Inferior parietal cortex (tissue), 1 donor: ENCODE measurements around the gene ARHGAP4.

Source experiments
- DNase-seq: peaks from one replicate; pipeline ENCODE4 v3.0.0-alpha.2; 2016; ENCODE audit errors: extremely low spot score

The ARHGAP4 gene

DNA sequence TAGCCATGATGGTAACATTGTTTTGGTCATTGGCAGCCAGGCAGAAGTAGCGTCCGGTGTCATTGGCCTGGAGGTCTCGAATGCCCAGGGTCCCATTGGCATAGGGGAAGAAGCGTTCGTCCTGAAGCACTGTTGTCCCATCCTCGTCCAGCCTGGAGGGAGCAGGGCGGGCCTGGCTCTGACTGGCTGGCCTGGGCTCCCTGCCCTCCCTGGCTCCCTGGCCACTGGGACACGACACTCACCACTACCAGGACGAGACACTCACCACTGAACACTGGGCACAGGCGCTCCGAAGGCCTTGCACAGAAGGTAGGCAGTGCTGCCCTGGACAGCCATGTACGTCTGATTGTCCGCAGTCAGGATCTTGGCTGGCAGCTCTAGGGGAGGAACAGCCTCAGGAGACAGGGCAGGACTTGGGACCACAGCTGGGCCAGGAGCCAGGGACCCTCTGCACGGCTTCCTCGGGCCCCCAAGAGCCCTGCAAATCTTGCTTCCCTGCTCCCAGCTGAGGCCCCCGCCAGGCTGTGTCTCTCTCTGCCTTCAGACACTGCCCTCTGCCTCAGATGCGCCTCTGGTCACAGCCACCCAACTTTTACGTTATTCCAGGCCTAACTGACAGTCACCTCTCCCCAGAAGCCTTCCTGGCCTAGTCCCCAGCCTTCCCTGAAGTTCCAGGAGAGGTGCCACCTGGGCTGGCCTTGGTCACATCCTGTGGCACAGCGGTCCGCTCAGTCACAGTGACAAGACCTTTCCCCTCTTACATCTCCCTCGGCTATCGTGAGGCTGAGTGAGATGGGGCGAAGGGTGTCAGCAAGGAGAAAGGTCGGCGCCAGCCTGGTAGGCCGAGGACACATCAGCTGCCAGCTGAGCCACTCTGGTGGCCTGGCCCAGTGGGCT, 57.2 kb downstream of the ARHGAP4 start:
- no peak for DNase-seq

DNA sequence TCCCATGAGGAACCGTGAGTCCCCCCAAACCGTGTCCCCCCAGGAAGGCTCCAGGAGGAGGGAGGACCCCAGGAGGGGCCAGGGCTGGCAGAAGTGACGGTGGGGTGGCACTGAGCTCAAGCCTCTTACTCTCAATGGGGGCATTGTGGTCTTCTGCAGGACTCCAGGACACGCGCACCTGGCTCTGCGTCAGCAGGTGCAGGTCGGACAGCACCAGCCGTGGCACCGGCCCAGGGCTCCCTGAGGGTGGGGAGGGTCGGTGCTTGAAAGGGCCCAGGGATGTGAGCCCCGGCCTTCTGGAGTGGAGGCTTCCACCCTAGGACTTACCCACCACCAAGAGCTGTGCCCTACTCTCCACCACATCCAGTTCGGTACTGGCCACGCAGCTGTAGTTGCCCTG, 58.4 kb downstream of the ARHGAP4 start:
- no peak for DNase-seq

DNA sequence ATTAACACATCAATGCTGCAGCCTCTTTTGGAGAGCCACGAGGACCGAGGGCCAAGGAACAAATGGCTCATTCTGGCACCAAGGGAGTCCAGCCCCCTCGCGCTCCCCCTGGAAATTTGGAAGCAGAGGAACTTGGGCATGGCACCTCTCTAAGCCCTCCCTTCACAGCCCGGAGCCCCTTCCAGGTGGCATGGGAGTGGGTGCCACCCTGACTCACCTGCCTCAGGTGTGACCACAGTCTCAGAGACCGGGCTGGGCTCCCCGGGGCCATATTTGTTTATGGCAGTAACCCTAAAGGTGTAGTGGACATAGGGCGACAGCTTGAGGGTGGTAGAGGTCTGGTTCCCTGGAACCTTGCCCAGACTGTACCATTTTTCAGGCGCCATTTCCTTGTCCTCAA, 58.9 kb downstream of the ARHGAP4 start:
- DNase-seq: no peak

DNA sequence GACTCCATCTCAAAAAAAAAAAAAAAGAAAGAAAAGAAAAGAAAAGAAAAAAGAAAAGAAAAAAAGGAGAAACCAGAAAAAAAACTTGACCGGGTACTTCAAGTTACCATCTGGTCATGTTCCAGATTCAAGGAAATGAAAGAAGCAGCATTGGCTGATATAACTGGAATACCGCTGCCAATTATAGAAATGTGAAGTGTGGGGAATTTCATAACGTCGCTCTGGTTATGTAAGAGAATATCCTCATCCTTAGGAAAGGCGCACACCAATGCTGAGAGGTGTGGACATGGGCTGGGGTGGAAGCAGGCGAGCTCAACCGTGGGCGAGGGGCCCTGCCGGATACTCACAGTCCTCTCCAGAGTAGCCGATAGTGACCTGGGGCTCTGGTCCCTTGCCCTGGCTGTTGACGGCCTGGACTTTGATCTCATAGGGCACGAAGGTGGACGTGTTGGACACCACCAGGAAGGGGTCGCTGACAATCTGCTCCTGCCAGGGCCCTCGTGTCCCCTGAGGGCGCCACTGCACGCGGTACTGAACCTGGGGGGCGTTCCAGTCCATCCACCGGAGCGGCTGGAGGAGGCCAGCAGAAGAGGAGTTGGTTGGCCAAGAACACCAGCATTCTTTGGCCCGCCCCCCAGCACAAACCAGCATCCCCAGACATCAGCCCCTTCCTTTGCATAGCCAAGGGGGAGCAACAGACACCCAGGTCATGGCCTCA, 59.6 kb downstream of the ARHGAP4 start:
- peak; percentile 37 for DNase-seq

DNA sequence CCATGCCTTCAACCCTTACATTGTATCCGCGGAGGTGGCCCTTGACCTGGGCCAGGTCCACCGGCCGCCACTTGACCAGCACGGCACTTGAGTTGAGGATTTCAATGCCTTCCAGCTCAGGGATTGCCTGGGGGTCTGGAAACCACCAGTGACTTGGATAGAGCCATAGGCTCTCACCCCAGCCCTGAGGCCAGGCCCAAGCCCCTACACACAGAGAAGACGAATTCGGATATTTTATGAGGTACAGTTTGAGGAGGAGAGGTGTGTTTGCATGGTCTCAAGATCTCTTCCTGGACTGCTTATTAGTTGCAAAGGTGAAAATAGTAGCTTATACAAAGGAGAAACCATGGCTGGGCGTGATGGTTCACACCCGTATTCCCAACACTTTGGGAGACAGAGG, 60.4 kb downstream of the ARHGAP4 start:
- no peak for DNase-seq

DNA sequence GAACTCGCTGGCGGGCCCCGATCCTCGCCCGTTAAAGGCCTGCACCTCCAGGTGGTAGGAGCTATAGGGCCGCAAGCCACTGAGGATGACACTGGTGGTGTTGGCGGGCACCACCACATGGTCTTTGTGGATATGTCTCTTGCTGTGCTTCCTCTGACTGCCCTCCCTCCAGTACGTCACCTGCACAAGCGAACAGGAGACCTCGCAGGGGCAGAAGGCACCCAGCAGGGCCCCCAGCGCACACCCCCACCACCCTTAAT, 60.8 kb downstream of the ARHGAP4 start:
- no peak for DNase-seq

DNA sequence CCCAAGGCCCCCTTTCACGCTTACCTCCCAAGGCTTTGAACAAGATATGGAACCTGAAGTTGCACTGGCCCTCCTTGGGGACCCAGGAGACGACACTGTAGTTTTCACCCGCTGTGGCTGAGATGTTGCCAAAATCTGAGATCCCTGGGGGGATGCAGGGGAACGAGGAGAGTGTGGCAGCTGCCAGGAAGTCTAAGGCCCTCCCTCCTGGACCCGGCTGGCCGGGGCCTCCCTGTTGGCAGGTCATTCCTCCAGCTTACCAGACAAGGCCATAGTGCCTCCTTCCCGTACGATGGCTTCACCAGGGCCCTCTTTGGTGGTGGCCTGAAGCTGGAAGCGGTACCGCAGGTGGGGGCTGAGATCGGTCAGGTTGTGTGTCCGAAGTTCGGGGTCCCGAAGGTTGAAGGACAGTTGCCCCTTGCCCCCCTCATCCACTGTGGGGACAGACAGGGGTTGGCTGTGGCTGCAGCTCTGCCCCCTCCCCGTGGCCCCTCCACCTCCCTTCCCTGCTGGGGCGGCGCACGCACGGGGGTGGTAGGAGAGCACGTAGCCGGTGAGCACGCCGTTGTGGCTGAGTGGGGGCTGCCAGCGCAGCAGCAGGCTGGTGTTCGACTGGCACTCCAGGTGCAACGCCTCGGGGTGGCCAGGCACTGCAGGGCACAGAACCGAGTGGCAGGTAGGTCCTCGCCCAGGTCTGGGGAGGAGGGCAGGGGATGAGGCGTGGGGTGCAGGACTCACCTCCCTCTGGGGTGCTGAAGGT, 61.3 kb downstream of the ARHGAP4 start:
- DNase-seq: no peak

DNA sequence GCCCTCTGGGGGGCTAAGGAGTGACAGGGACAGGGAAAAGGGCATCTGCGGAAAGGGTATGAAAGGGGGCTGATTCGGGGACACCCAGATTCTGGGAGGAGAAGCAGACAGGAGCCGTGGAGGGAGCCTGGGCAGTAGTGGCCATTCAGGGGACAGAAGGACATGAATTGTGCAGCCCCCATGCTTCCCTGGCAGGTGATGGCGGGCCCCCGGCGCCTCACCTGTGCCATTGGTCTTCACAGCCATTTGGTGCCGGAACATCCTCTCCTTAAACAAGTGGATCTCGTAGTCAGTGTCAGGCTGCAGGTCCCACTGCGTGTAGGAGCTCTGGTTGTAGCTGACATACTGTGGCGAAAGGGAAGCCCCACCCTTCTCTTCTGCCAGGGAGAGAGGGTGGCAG, 62.0 kb downstream of the ARHGAP4 start:
- no peak for DNase-seq

DNA sequence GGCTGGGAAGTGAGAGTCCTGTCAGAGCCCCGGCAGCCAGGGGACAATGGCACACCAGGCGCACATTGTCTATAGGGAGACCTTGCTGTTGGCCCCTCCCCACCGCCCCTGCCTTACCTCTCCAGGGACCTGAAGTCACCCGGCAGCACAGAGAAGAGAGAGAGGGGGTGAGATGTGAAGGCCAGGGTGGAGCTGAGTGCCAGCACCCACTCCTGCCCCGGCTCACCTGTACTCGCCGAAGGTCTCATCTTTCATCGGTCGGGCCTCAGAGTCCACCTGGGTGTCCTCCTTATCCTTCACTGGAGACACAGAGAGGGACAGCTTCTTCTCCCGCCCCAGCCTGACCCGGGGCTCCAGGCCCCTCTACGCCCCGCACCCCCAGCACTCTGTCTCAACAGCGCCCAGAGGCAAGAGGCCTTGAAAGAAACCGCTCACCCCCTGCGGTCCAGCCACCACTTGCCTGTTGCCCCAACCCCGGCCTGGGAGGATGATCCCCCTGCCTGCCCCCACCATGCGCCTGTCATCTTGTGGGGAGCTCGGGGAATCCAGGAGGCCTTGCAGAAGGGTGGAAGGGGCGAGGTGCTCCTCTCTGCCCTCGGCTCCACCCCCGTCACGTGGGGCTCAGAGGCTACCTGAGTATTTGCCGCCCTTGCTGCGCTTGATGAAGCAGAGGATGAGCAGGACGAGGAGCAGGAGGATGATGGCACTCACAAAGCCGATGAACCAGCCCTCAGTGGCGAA, 62.6 kb downstream of the ARHGAP4 start:
- no peak for DNase-seq

DNA sequence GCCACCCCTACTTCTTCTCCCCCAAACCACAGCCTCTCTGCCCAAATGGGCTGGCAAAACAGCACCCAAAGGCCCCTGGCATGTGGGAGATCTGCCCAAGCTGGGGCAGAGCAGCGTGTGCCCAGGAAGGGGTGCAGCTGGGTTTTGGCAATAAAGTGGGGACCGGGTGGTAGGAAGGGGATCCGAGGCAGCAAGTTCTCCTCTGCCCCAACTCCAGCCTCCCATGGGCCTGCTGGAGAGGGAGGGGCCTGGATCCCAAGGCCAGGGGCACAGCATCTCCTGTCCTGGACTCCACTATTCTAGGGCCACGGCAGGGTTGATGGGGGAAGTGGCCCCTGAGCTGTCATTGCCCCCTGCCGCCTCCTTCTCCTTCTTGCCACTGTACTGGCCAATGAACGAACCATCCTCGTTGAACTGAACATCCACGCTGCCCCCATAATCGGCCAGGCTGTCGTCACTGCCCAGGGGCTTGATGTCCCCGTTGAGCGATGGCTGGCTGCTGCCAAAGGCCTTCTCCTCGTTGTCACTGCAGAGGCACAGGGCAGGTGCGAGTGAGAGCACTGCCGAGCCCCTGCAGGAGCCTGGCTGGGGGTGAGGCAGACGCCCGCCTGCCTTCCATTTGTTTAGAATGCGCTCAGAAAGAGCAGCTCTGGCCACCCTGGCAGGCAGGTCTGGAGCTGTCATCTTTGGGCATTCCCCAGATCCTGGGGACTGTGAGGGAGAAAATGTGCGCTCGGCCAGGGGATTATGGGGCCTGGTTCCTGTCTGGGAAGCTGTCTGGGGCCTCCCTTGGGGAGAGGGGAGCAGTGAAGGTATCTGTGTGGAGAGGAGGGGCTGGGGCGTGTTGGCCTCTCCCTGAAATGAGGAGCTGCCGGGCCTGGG, 63.5 kb downstream of the ARHGAP4 start:
- no peak for DNase-seq

DNA sequence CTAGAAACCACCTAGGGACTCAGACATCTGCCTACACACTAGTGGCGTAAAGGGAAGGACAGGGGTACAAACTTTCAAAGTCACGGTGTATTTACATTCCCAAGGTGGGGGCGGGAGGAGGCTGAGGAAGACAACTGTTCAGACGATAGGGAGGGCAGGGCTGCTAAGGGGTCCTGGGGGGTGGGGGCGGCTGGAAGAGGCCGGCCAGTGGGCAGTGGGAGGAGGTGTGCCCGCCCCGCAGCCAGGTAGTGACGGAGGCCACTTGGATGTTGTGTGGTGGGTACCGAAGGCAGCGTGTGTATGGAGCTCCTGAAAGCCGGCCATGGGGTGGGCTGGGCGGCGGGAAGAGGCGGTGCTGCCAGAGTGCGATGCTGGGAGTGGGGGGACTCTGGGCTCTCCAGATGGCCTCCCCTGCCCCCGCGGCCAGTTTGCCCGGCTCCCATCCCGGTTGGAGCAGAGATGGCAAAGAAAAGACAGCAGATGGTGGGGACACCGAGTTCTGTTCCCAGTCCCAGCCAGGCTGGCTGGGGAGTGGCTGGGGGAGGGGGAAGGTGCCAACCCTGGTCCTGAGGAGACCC, 64.2 kb downstream of the ARHGAP4 start:
- DNase-seq: no peak

DNA sequence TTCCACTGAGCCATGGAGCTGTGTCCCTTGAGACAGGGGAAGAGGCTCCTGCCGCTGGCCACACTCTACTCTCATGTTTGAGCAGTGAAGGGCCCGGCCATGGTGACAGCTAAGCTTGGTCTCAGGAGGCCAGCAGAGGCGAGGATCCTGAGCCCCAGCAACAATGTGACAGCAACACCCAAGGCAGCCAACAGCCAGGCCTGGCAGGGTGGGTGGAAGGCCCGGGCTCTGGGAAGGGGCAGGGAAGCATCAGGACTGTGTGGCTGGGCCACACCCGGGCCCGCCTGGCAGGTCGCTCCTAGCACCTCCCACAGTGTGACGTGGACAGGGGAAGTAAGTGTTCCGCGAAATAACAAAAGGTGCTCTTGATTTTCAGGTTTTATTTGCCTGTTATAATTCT, 64.9 kb downstream of the ARHGAP4 start:
- DNase-seq: no peak
